NB4 (cell line): ENCODE measurements around the gene CACNG6.

ENCODE experiments used
- CTCF ChIP-seq: IDR thresholded peaks from one replicate; pipeline ENCODE4 v1.5.1; 2012; ENCODE audit warnings: low read depth, low read length
- MAX ChIP-seq: IDR thresholded peaks from 2 replicates; pipeline ENCODE4 v1.6.1; 2011; ENCODE audit warnings: low read depth, low read length
- MYC ChIP-seq: IDR thresholded peaks from 2 replicates; pipeline ENCODE4 v1.6.1; 2011; ENCODE audit warnings: low read depth, low read length
- POLR2A ChIP-seq: IDR thresholded peaks from 2 replicates; pipeline ENCODE4 v1.6.1; 2011; ENCODE audit warnings: mild to moderate bottlenecking; ENCODE audit not compliant: insufficient read length; ENCODE audit errors: extremely low read depth

DNA sequence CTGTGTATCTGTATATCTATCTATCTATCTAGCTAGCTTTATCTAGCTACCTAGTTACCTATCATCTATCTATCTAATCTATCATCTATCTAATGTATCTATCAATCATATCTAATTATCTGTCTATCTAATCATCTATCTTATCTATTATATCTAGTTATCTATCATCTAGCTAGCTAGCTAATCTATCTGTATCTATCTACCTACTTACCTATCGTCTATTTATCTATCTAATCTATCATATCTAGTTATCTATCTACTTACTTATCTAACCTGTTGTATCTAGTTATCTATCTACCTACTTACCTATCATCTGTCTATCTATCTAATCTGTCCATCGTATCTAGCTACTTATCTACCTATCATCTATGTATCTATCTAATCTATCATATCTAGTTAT lies 54.3 kb downstream of the CACNG6 start:
- TF ChIP-seq CTCF (no peak), POLR2A (no peak), MYC (no peak), MAX (no peak)
